Measurements from ENCODE around the gene YAF2.

DNA sequence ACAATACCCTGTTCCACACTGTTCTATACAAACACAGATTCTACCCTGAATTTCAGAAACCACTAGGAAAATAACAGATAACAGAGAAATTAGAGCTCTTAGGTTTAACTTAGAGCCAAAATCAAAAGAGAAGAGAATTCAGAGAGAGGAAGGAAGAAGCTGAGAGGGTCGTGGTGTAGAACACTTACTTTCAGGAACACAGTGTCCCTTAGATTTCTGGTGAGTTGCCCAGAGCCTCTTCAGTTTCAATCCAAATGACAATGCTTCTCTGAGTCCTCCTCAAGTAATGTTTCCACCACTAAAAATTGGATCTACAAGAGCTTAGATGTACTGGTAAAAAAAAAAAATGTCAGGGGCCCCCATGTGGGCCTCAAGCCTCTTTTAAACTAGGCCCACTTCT, 2.6 kb downstream of the YAF2 start:
- TF ChIP-seq, protein P1, sequence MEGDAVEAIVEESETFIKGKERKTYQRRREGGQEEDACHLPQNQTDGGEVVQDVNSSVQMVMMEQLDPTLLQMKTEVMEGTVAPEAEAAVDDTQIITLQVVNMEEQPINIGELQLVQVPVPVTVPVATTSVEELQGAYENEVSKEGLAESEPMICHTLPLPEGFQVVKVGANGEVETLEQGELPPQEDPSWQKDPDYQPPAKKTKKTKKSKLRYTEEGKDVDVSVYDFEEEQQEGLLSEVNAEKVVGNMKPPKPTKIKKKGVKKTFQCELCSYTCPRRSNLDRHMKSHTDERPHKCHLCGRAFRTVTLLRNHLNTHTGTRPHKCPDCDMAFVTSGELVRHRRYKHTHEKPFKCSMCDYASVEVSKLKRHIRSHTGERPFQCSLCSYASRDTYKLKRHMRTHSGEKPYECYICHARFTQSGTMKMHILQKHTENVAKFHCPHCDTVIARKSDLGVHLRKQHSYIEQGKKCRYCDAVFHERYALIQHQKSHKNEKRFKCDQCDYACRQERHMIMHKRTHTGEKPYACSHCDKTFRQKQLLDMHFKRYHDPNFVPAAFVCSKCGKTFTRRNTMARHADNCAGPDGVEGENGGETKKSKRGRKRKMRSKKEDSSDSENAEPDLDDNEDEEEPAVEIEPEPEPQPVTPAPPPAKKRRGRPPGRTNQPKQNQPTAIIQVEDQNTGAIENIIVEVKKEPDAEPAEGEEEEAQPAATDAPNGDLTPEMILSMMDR (IDR thresholded peaks at IDR 0.05), result no peak
- peak in 1 of 2 donors; percentile 49 for TF ChIP-seq POLR2A (IDR thresholded peaks at IDR 0.05)
